CD14-positive monocyte (primary cell): ENCODE results near the gene FAM227B. TPM values are rescaled to one million over a fixed set of nuclear protein-coding genes. Genes with fewer than 3 reads are reported as not detected.

ENCODE experiments used
- DNase-seq, 3 donors: peaks; one replicate each; pipeline ENCODE4 v3.0.0-alpha.2; 2011 to 2022
- H2AFZ ChIP-seq: 2 replicates; pipeline ENCODE4 v1.6.0; 2012; ENCODE audit warnings: mild to moderate bottlenecking, low read depth, low read length, inconsistent platforms; ENCODE audit not compliant: insufficient read depth, poor library complexity, severe bottlenecking
- H3K27ac ChIP-seq, 2 donors: 1 replicate in 1 of 2; 2 replicates in 1 of 2; pipeline ENCODE4 v1.5.1; 2012 to 2013; ENCODE audit warnings: low read length in 2 of 2, control low read depth in 1 of 2, inconsistent platforms in 1 of 2, low read depth in 1 of 2, mild to moderate bottlenecking in 1 of 2
- H3K27me3 ChIP-seq, 2 donors: one replicate each; pipeline versions ENCODE4 v1.6.0 to v1.6.1; 2011 to 2013; ENCODE audit warnings: low read length in 2 of 2; ENCODE audit not compliant: control insufficient read depth in 2 of 2, insufficient read depth in 2 of 2
- H3K36me3 ChIP-seq, 2 donors: replicated peaks in 1 of 2; 1 replicate in 1 of 2; 2 replicates in 1 of 2; pipeline versions ENCODE4 v1.5.1 to v1.6.1; 2012 to 2013; ENCODE audit warnings: low read length in 2 of 2, control low read depth in 1 of 2, inconsistent platforms in 1 of 2, mild to moderate bottlenecking in 1 of 2; ENCODE audit not compliant: insufficient read depth in 2 of 2, control insufficient read depth in 1 of 2
- H3K4me1 ChIP-seq, 2 donors: 1 replicate in 1 of 2; 2 replicates in 1 of 2; pipeline versions ENCODE4 v1.5.1 to v1.6.1; 2012 to 2013; ENCODE audit warnings: low read length in 2 of 2, control low read depth in 1 of 2, inconsistent platforms in 1 of 2, mild to moderate bottlenecking in 1 of 2, moderate library complexity in 1 of 2; ENCODE audit not compliant: insufficient read depth in 2 of 2, control insufficient read depth in 1 of 2
- H3K4me2 ChIP-seq: replicated peaks from 2 replicates; pipeline ENCODE3; 2012; ENCODE audit warnings: low read length, moderate library complexity, mild to moderate bottlenecking; ENCODE audit not compliant: poor library complexity, severe bottlenecking; ENCODE audit errors: extremely low read depth
- H3K4me3 ChIP-seq, 3 experiments: fragments of 200-600 bp in 1 of 3; sonication (generic) in 1 of 3; replicated peaks in 1 of 3; 1 replicate in 2 of 3; 2 replicates in 1 of 3; pipeline ENCODE4 v1.5.1; 2011 to 2013; ENCODE audit warnings: low read length in 3 of 3, mild to moderate bottlenecking in 3 of 3, control low read depth in 2 of 3, low read depth in 2 of 3, inconsistent platforms in 1 of 3, moderate library complexity in 1 of 3
- H3K79me2 ChIP-seq: 2 replicates; pipeline ENCODE4 v1.6.0; 2012; ENCODE audit warnings: mild to moderate bottlenecking, control low read depth, inconsistent platforms, low read length, moderate library complexity; ENCODE audit not compliant: insufficient read depth
- H3K9ac ChIP-seq: 2 replicates; pipeline ENCODE4 v1.6.0; 2017; ENCODE audit warnings: low read length, mild to moderate bottlenecking; ENCODE audit not compliant: insufficient read depth, poor library complexity, severe bottlenecking
- H3K9me3 ChIP-seq, 2 donors: replicated peaks in 1 of 2; 1 replicate in 1 of 2; 2 replicates in 1 of 2; pipeline versions ENCODE4 v1.5.1 to v1.6.1; 2012 to 2013; ENCODE audit warnings: low read length in 2 of 2, control low read depth in 1 of 2; ENCODE audit not compliant: control insufficient read depth in 1 of 2, insufficient read depth in 1 of 2
- H4K20me1 ChIP-seq: 2 replicates; pipeline ENCODE4 v1.6.0; 2012; ENCODE audit warnings: mild to moderate bottlenecking, low read length, control low read depth, moderate library complexity; ENCODE audit not compliant: insufficient read depth
- H3K27ac Mint-ChIP-seq, 7 donors: one replicate each; pipeline ENCODE4 v1.8.0; 2020; ENCODE audit warnings: mild to moderate bottlenecking in 7 of 7, mixed read lengths in 7 of 7, moderate library complexity in 6 of 7, inconsistent platforms in 2 of 7
- H3K27me3 Mint-ChIP-seq, 3 donors: one replicate each; pipeline ENCODE4 v1.8.0; 2021 to 2022; ENCODE audit warnings: low read depth in 3 of 3, mild to moderate bottlenecking in 3 of 3, mixed read lengths in 3 of 3, moderate library complexity in 3 of 3, inconsistent platforms in 1 of 3
- H3K36me3 Mint-ChIP-seq, 2 donors: one replicate each; pipeline ENCODE4 v1.8.0; 2020; ENCODE audit warnings: mixed read lengths in 2 of 2, inconsistent platforms in 1 of 2, mild to moderate bottlenecking in 1 of 2
- H3K4me1 Mint-ChIP-seq: one replicate; pipeline ENCODE4 v1.8.0; 2020; ENCODE audit warnings: mild to moderate bottlenecking, mixed read lengths
- H3K4me3 Mint-ChIP-seq, 2 donors: one replicate each; pipeline ENCODE4 v1.8.0; 2020; ENCODE audit warnings: mild to moderate bottlenecking in 2 of 2, mixed read lengths in 2 of 2, moderate library complexity in 1 of 2
- H3K9me3 Mint-ChIP-seq, 7 donors: one replicate each; pipeline ENCODE4 v1.8.0; 2020 to 2022; ENCODE audit warnings: mixed read lengths in 7 of 7, mild to moderate bottlenecking in 6 of 7, moderate library complexity in 6 of 7, inconsistent platforms in 2 of 7
- CTCF ChIP-seq: fragments of 200-600 bp; IDR thresholded peaks from one replicate; pipeline ENCODE4 v1.8.0; 2022; ENCODE audit warnings: antibody characterized with exemption, mild to moderate bottlenecking
- WGBS: methylation state at CpG from one replicate; pipeline ENCODE4 v1.1.5; 2013; ENCODE audit warnings: missing lambda C conversion rate; ENCODE audit not compliant: insufficient coverage; 5-methylcytosine and 5-hydroxymethylcytosine counted together
- intact Hi-C, 2 donors: fragments of 100-400 bp; cut with micrococcal nuclease; formaldehyde crosslinking; loops; one replicate each; pipeline versions ENCODE4 v1.15.0 to v1.15.1; 2023
- polyA plus RNA-seq, 3 donors: library from polyadenylated mRNA; depleted of rRNA in 1 of 3; unstranded in 2 of 3; stranded (reverse) in 1 of 3; fragments of 300-500 nt in 2 of 3; fragments of >200 nt in 1 of 3; fragmentation: Illumina TruSeq in 2 of 3; gene quantifications; 1 replicate in 2 of 3; 2 replicates in 1 of 3; pipeline ENCODE4 v1.2.3, GENCODE V29; 2012 to 2021

The FAM227B gene
- polyA plus RNA-seq, 3 donors, result 0.28 to 0.72 (median 0.49) TPM

- peaks cover 0 to 7% (median 3%) of the 10 kb centered on the region in 7 donors for H3K9me3 Mint-ChIP-seq
- H3K27ac Mint-ChIP-seq, result no peak overlapping the region
- no peaks in the 10 kb centered on the region for H3K36me3 ChIP-seq
- H2AFZ ChIP-seq, result no peak overlapping the region
- peak; percentile 84 for TF ChIP-seq CTCF
- peaks cover 0 to 2% (median 1%) of the 10 kb centered on the region in 3 donors for H3K27me3 Mint-ChIP-seq
- no peaks in the 10 kb centered on the region for H3K36me3 Mint-ChIP-seq
- intact Hi-C loops, result no loop called here
- H3K4me1 ChIP-seq, result no peaks in the 10 kb centered on the region
- H3K4me2 ChIP-seq, result no peak overlapping the region
- peak overlapping the region; percentile 44 to 70 for H3K4me3 Mint-ChIP-seq
- H4K20me1 ChIP-seq, result no peaks in the 10 kb centered on the region
- H3K4me1 Mint-ChIP-seq, result no peaks in the 10 kb centered on the region
- no peaks in the 10 kb centered on the region for H3K27me3 ChIP-seq
- DNase-seq, result peak; percentile 6 to 30 (median 14)
- peaks cover 0 to 3% of the 10 kb centered on the region in 2 donors for H3K9me3 ChIP-seq
- no peaks in the 10 kb centered on the region for H3K79me2 ChIP-seq
- H3K27ac ChIP-seq, result no peak overlapping the region
- no CpG with 5 or more reads among the region's 9 CpGs for WGBS
- peak overlapping the region in 2 of 3 experiments; percentile 9 to 13 for H3K4me3 ChIP-seq
- H3K9ac ChIP-seq, result no peak overlapping the region
These were observed 198.6 kb downstream of the FAM227B start for GRCh38 chr15:49421991-49422390.

GRCh38 chr15:49418811-49419210, 201.8 kb downstream of the FAM227B start:
- no peaks in the 10 kb centered on the region for H3K4me1 ChIP-seq
- H3K27me3 ChIP-seq, result no peaks in the 10 kb centered on the region
- H3K27ac Mint-ChIP-seq, result no peak overlapping the region
- peaks cover 0 to 2% (median 2%) of the 10 kb centered on the region in 3 donors for H3K27me3 Mint-ChIP-seq
- no CpG with 5 or more reads among the region's 1 CpG for WGBS
- H3K36me3 ChIP-seq, result no peaks in the 10 kb centered on the region
- no peak overlapping the region for H3K4me3 ChIP-seq
- no peak overlapping the region for H3K4me2 ChIP-seq
- H3K36me3 Mint-ChIP-seq, result no peaks in the 10 kb centered on the region
- H3K9ac ChIP-seq, result no peak overlapping the region
- intact Hi-C loops, result no loop called here
- H3K9me3 Mint-ChIP-seq, result peaks cover 0 to 9% (median 3%) of the 10 kb centered on the region in 7 donors
- no peak for DNase-seq
- no peak overlapping the region for H2AFZ ChIP-seq
- no peak overlapping the region for H3K4me3 Mint-ChIP-seq
- H3K27ac ChIP-seq, result no peak overlapping the region
- no peaks in the 10 kb centered on the region for H3K79me2 ChIP-seq
- H3K9me3 ChIP-seq, result peaks cover 0 to 3% of the 10 kb centered on the region in 2 donors
- no peaks in the 10 kb centered on the region for H3K4me1 Mint-ChIP-seq
- no peaks in the 10 kb centered on the region for H4K20me1 ChIP-seq
- TF ChIP-seq CTCF, result no peak
